Muscle layer of colon (tissue), 2 donors: ENCODE results near the gene TDRD6.

Source experiments
- H3K27ac ChIP-seq: one replicate; pipeline ENCODE4 v1.7.0; 2013; ENCODE audit warnings: low read depth, mild to moderate bottlenecking, low read length, moderate library complexity
- H3K27me3 ChIP-seq, 2 donors: one replicate each; pipeline ENCODE4 v1.7.0; 2013; ENCODE audit warnings: low read length in 2 of 2, mild to moderate bottlenecking in 2 of 2; ENCODE audit not compliant: insufficient read depth in 2 of 2, control insufficient read depth in 1 of 2
- H3K36me3 ChIP-seq: one replicate; pipeline ENCODE4 v1.7.0; 2013; ENCODE audit warnings: mild to moderate bottlenecking, low read length; ENCODE audit not compliant: insufficient read depth
- H3K4me1 ChIP-seq: one replicate; pipeline ENCODE4 v1.7.0; 2013; ENCODE audit warnings: mild to moderate bottlenecking, low read length; ENCODE audit not compliant: insufficient read depth
- H3K4me3 ChIP-seq, 2 donors: one replicate each; pipeline ENCODE4 v1.7.0; 2013; ENCODE audit warnings: low read length in 2 of 2, low read depth in 1 of 2, mild to moderate bottlenecking in 1 of 2, moderate library complexity in 1 of 2
- H3K9ac ChIP-seq: one replicate; pipeline ENCODE4 v1.7.0; 2013; ENCODE audit warnings: low read length
- H3K9me3 ChIP-seq: one replicate; pipeline ENCODE4 v1.7.0; 2013; ENCODE audit warnings: mild to moderate bottlenecking, low read length
- donor health status: abdominal sarcoma.
- donor health status: Adenocarcinoma of cecum.

TDRD6 gene

DNA sequence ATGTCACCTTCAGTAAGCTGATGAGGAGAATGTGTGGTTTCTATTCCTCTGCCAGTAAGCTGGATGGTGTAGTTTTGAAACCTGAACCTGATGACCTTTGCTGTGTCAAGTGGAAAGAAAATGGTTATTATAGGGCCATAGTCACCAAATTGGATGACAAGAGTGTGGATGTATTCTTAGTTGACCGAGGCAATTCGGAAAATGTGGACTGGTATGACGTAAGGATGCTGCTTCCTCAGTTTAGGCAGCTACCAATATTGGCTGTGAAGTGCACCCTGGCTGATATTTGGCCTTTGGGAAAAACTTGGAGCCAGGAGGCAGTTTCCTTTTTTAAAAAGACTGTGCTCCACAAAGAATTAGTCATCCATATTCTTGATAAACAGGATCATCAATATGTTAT, 2.0 kb downstream of the TDRD6 start:
- H3K4me1 ChIP-seq = no peaks in the 10 kb centered on the region
- H3K27ac ChIP-seq = no peak overlapping the region
- no peaks in the 10 kb centered on the region for H3K36me3 ChIP-seq
- H3K27me3 ChIP-seq = no peaks in the 10 kb centered on the region
- H3K4me3 ChIP-seq = no peak overlapping the region
- no peak overlapping the region for H3K9ac ChIP-seq
- no peaks in the 10 kb centered on the region for H3K9me3 ChIP-seq

GRCh38 chr6:46690141-46690755, 2.6 kb downstream of the TDRD6 start:
- Histone ChIP-seq H3K36me3 (no peaks in the 10 kb centered on the region), H3K4me3 (no peak overlapping the region), H3K4me1 (no peaks in the 10 kb centered on the region), H3K9ac (no peak overlapping the region), H3K27me3 (no peaks in the 10 kb centered on the region), H3K9me3 (no peaks in the 10 kb centered on the region), H3K27ac (no peak overlapping the region)

DNA sequence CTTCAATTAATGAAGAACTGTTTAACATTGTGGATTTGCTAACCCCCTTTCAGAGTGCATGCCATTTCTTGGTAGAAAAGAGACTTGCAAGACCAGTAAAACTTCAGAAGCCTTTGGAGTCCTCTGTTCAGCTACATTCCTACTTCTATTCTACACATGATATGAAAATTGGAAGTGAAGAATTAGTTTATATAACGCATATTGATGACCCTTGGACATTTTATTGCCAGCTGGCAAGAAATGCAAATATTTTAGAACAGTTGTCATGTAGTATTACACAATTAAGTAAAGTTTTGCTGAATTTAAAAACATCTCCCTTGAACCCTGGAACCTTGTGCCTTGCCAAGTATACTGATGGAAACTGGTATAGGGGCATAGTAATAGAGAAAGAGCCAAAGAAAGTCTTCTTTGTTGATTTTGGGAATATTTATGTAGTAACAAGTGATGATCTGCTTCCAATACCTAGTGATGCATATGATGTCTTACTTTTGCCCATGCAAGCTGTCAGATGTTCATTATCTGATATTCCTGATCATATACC, 3.3 kb downstream of the TDRD6 start:
- Histone ChIP-seq H3K9ac (no peak overlapping the region), H3K4me1 (no peaks in the 10 kb centered on the region), H3K36me3 (no peaks in the 10 kb centered on the region), H3K27me3 (no peaks in the 10 kb centered on the region), H3K4me3 (no peak overlapping the region), H3K27ac (no peak overlapping the region), H3K9me3 (no peaks in the 10 kb centered on the region)

DNA sequence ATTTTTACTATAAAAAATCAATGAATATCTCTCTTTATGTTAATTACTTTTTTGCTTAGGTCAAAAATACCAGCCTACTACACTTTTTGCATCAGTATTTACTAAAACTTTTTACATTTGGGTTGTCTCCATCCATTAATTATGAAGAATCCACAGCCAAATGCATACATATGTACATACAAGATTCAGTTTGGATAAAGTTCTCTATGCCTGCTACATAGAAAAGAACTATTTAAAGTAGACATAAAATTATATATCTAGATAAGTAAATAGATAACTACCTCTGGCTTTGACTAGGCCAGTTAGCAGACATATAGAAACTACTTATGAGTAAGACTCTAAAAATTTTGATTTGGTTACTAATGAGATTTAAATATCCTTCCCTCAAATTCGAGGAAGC, 12.3 kb downstream of the TDRD6 start:
- Histone ChIP-seq H3K27ac (no peak overlapping the region), H3K36me3 (no peaks in the 10 kb centered on the region), H3K4me1 (no peaks in the 10 kb centered on the region), H3K4me3 (no peak overlapping the region), H3K9me3 (no peaks in the 10 kb centered on the region), H3K9ac (no peak overlapping the region), H3K27me3 (no peaks in the 10 kb centered on the region)

GRCh38 chr6:46704562-46704961, 16.9 kb downstream of the TDRD6 start:
- Histone ChIP-seq H3K4me3 (no peak overlapping the region), H3K9ac (no peak overlapping the region), H3K9me3 (no peaks in the 10 kb centered on the region), H3K36me3 (no peaks in the 10 kb centered on the region), H3K27me3 (no peaks in the 10 kb centered on the region), H3K4me1 (no peaks in the 10 kb centered on the region), H3K27ac (no peak overlapping the region)

- H3K4me1 ChIP-seq = no peaks in the 10 kb centered on the region
- no peak overlapping the region for H3K27ac ChIP-seq
- H3K4me3 ChIP-seq = no peak overlapping the region
- no peaks in the 10 kb centered on the region for H3K27me3 ChIP-seq
- no peak overlapping the region for H3K9ac ChIP-seq
- H3K9me3 ChIP-seq = no peaks in the 10 kb centered on the region
- no peaks in the 10 kb centered on the region for H3K36me3 ChIP-seq
Observed at GRCh38 chr6:46706464-46706863, 18.8 kb downstream of the TDRD6 start.

GRCh38 chr6:46711491-46711890, 23.8 kb downstream of the TDRD6 start:
- Histone ChIP-seq H3K4me3 (no peak overlapping the region), H3K4me1 (no peaks in the 10 kb centered on the region), H3K27me3 (no peaks in the 10 kb centered on the region), H3K36me3 (no peaks in the 10 kb centered on the region), H3K9me3 (no peaks in the 10 kb centered on the region), H3K27ac (no peak overlapping the region), H3K9ac (no peak overlapping the region)

DNA sequence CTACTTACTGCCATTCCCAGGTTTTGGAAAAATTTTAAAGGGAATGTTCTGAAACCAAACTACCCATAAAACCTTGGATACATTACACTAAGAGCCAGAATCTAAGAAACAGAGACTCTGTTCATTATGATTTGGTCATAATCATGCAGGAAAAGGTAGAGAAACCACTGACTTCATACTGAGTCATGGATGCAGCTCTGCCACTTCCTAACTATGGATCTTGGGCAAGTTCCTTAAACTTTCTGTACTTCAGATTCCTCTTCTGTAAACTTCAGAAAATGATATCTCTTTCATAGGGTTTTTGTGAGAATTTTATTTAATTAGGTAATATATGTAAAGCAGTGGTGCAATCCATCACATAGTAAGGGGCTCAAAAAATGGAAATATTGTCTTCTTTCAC, 27.5 kb downstream of the TDRD6 start:
- Histone ChIP-seq H3K4me3 (no peak overlapping the region), H3K27ac (no peak overlapping the region), H3K9ac (no peak overlapping the region), H3K4me1 (no peaks in the 10 kb centered on the region), H3K27me3 (no peaks in the 10 kb centered on the region), H3K9me3 (no peaks in the 10 kb centered on the region), H3K36me3 (no peaks in the 10 kb centered on the region)

GRCh38 chr6:46719099-46719498, 31.4 kb downstream of the TDRD6 start:
- Histone ChIP-seq H3K27ac (no peak overlapping the region), H3K4me3 (no peak overlapping the region), H3K36me3 (no peaks in the 10 kb centered on the region), H3K4me1 (no peaks in the 10 kb centered on the region), H3K9ac (no peak overlapping the region), H3K27me3 (no peaks in the 10 kb centered on the region), H3K9me3 (no peaks in the 10 kb centered on the region)

GRCh38 chr6:46720401-46720800, 32.7 kb downstream of the TDRD6 start:
- H3K36me3 ChIP-seq = no peaks in the 10 kb centered on the region
- no peaks in the 10 kb centered on the region for H3K9me3 ChIP-seq
- H3K9ac ChIP-seq = no peak overlapping the region
- no peaks in the 10 kb centered on the region for H3K27me3 ChIP-seq
- H3K4me3 ChIP-seq = no peak overlapping the region
- no peak overlapping the region for H3K27ac ChIP-seq
- no peaks in the 10 kb centered on the region for H3K4me1 ChIP-seq

DNA sequence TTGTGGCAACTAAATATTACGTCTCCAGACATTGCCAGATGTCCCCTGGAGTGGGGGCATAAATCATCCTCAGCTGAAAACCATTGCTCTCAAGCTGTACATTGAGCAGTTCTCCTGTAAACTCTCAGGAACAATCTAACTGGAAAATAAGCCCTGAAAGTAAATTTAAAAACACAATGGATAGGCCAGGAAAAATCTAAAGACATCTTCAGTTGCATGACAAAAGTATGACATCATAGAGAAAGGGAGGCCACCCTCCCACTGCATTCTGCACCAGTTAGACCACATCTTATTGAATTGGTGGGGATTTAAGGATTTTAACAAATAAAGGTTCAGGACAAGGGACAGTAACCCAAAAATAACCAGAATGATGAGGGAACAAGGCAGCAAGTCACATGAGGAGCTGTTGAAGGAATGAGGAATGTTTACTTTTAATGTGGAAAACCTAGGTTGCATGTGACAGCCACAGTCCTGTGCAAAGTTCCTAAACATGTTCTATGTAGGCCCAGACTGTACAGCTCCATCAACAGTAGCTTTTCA, 42.2 kb downstream of the TDRD6 start:
- H3K36me3 ChIP-seq = no peaks in the 10 kb centered on the region
- H3K9ac ChIP-seq = no peak overlapping the region
- no peaks in the 10 kb centered on the region for H3K4me1 ChIP-seq
- H3K27me3 ChIP-seq = no peaks in the 10 kb centered on the region
- no peaks in the 10 kb centered on the region for H3K9me3 ChIP-seq
- H3K27ac ChIP-seq = no peak overlapping the region
- H3K4me3 ChIP-seq = no peak overlapping the region

GRCh38 chr6:46730921-46731461, 43.3 kb downstream of the TDRD6 start:
- Histone ChIP-seq H3K27ac (no peak overlapping the region), H3K36me3 (no peaks in the 10 kb centered on the region), H3K9me3 (no peaks in the 10 kb centered on the region), H3K9ac (no peak overlapping the region), H3K27me3 (peaks cover 0 to 1% of the 10 kb centered on the region in 2 donors), H3K4me1 (no peaks in the 10 kb centered on the region), H3K4me3 (no peak overlapping the region)
